IPS DF 6.9 (cell line): ENCODE results near the gene EEIG1.
"Not testable (repeated sequence)": the region's sequence is repeated elsewhere in the genome, so short reads cannot be mapped to it uniquely, and the experiment has no call there.

Experiments used
- DNase-seq: peaks from one replicate; pipeline ENCODE4 v3.0.0-alpha.2; 2013; ENCODE audit warnings: low read depth, low spot score
- H3K27ac ChIP-seq: one replicate; pipeline ENCODE4 v1.5.1; 2013; ENCODE audit warnings: low read length, control low read depth
- H3K27me3 ChIP-seq: 2 replicates; pipeline ENCODE4 v1.6.1; 2013; ENCODE audit warnings: mild to moderate bottlenecking, low read length; ENCODE audit not compliant: control insufficient read depth, insufficient read depth
- H3K36me3 ChIP-seq: 2 replicates; pipeline ENCODE4 v1.6.1; 2013; ENCODE audit warnings: low read length; ENCODE audit not compliant: control insufficient read depth, insufficient read depth
- H3K4me1 ChIP-seq: 2 replicates; pipeline ENCODE4 v1.6.1; 2013; ENCODE audit warnings: low read length; ENCODE audit not compliant: control insufficient read depth, insufficient read depth
- H3K4me3 ChIP-seq: 2 replicates; pipeline ENCODE4 v1.5.1; 2013; ENCODE audit warnings: mild to moderate bottlenecking, low read length
- H3K9me3 ChIP-seq: 2 replicates; pipeline ENCODE4 v1.6.1; 2013; ENCODE audit warnings: low read length, inconsistent platforms; ENCODE audit not compliant: control insufficient read depth, insufficient read depth
- whole genome bisulfite sequencing: extraction: QIAGEN DNeasy Blood & Tissue Kit; methylation state at CpG from one replicate; pipeline ENCODE4 v1.1.7; 2013; ENCODE audit warnings: mixed read lengths, missing lambda C conversion rate; ENCODE audit not compliant: insufficient read length, insufficient coverage; 5-methylcytosine and 5-hydroxymethylcytosine counted together

EEIG1 gene

GRCh38 chr9:127980706-127981558 lies at the start of gene EEIG1:
EEIG1 (minus strand) TSS chr9:127980989; CDS start chr9:127980137, 852 bp downstream.
- DNase-seq: peak; percentile 68
- no CpG with 5 or more reads among the region's 93 CpGs for WGBS
- no peaks in the 10 kb centered on the region for H3K27me3 ChIP-seq
- H3K36me3 ChIP-seq: no peaks in the 10 kb centered on the region
- H3K27ac ChIP-seq: no peak within 1 kb of the TSS
- H3K4me1 ChIP-seq: peaks cover 9% of the 10 kb centered on the region
- no peaks in the 10 kb centered on the region for H3K9me3 ChIP-seq
- peak within 1 kb of the TSS; percentile 92 for H3K4me3 ChIP-seq

GRCh38 chr9:128027705-128028104 lies 46.9 kb upstream of the EEIG1 start:
- H3K4me3 ChIP-seq: no peak overlapping the region
- WGBS: no CpG with 5 or more reads among the region's 4 CpGs
- DNase-seq: no peak
- no peaks in the 10 kb centered on the region for H3K27me3 ChIP-seq
- no peaks in the 10 kb centered on the region for H3K9me3 ChIP-seq
- no peaks in the 10 kb centered on the region for H3K36me3 ChIP-seq
- no peak overlapping the region for H3K27ac ChIP-seq
- no peaks in the 10 kb centered on the region for H3K4me1 ChIP-seq

- Histone ChIP-seq H3K27ac (no peak overlapping the region), H3K36me3 (no peaks in the 10 kb centered on the region), H3K4me1 (no peaks in the 10 kb centered on the region), H3K9me3 (no peaks in the 10 kb centered on the region), H3K27me3 (no peaks in the 10 kb centered on the region), H3K4me3 (no peak overlapping the region)
- DNase-seq: no peak
- WGBS: no CpG with 5 or more reads among the region's 11 CpGs
Observed at GRCh38 chr9:128026773-128027541, 46.2 kb upstream of the EEIG1 start.

- H3K36me3 ChIP-seq: no peaks in the 10 kb centered on the region
- no peaks in the 10 kb centered on the region for H3K4me1 ChIP-seq
- H3K27me3 ChIP-seq: no peaks in the 10 kb centered on the region
- H3K4me3 ChIP-seq: no peak overlapping the region
- H3K27ac ChIP-seq: no peak overlapping the region
- WGBS: no CpG with 5 or more reads among the region's 12 CpGs
- DNase-seq: no peak
- no peaks in the 10 kb centered on the region for H3K9me3 ChIP-seq
Observed at GRCh38 chr9:128026255-128026772, 45.5 kb upstream of the EEIG1 start.

GRCh38 chr9:128025736-128026135 lies 44.9 kb upstream of the EEIG1 start:
- Histone ChIP-seq H3K4me3 (no peak overlapping the region), H3K4me1 (no peaks in the 10 kb centered on the region)
- no CpG with 5 or more reads among the region's 4 CpGs for WGBS

GRCh38 chr9:128024761-128025308 lies 44.0 kb upstream of the EEIG1 start:
- Histone ChIP-seq H3K4me1 (no peaks in the 10 kb centered on the region), H3K9me3 (no peaks in the 10 kb centered on the region), H3K27ac (no peak overlapping the region), H3K36me3 (no peaks in the 10 kb centered on the region), H3K27me3 (no peaks in the 10 kb centered on the region), H3K4me3 (no peak overlapping the region)
- WGBS: no CpG with 5 or more reads among the region's 5 CpGs
- no peak for DNase-seq

More at GRCh38 chr9:128025736-128026135, 44.9 kb upstream of the EEIG1 start:
- Histone ChIP-seq H3K36me3 (no peaks in the 10 kb centered on the region), H3K9me3 (no peaks in the 10 kb centered on the region), H3K27ac (no peak overlapping the region), H3K27me3 (no peaks in the 10 kb centered on the region)
- no peak for DNase-seq

GRCh38 chr9:128023671-128024070 lies 42.9 kb upstream of the EEIG1 start:
- H3K27ac ChIP-seq, H3K4me3 ChIP-seq, H3K27me3 ChIP-seq, DNase-seq, H3K4me1 ChIP-seq, H3K36me3 ChIP-seq, H3K9me3 ChIP-seq: not testable (repeated sequence)
- no CpG with 5 or more reads among the region's 12 CpGs for WGBS

- Histone ChIP-seq H3K4me1 (no peaks in the 10 kb centered on the region), H3K27me3 (no peaks in the 10 kb centered on the region), H3K36me3 (no peaks in the 10 kb centered on the region), H3K4me3 (no peak overlapping the region), H3K27ac (no peak overlapping the region), H3K9me3 (no peaks in the 10 kb centered on the region)
- no CpG with 5 or more reads among the region's 2 CpGs for WGBS
- no peak for DNase-seq
Observed at GRCh38 chr9:128022886-128023285, 42.1 kb upstream of the EEIG1 start.

- no peak for DNase-seq
- H3K9me3 ChIP-seq: no peaks in the 10 kb centered on the region
- H3K4me1 ChIP-seq: no peaks in the 10 kb centered on the region
- no peak overlapping the region for H3K4me3 ChIP-seq
- WGBS: no CpG with 5 or more reads among the region's 1 CpG
- no peak overlapping the region for H3K27ac ChIP-seq
- no peaks in the 10 kb centered on the region for H3K27me3 ChIP-seq
- H3K36me3 ChIP-seq: no peaks in the 10 kb centered on the region
Observed at GRCh38 chr9:128021098-128021497, 40.3 kb upstream of the EEIG1 start.

- Histone ChIP-seq H3K4me3 (no peak overlapping the region), H3K36me3 (no peaks in the 10 kb centered on the region), H3K9me3 (no peaks in the 10 kb centered on the region), H3K4me1 (no peaks in the 10 kb centered on the region), H3K27ac (no peak overlapping the region), H3K27me3 (no peaks in the 10 kb centered on the region)
- DNase-seq: no peak
- WGBS: no CpG with 5 or more reads among the region's 4 CpGs
Observed at GRCh38 chr9:128020692-128021091, 39.9 kb upstream of the EEIG1 start.
